HG02840 (cell line): ENCODE results near the gene BTRC.

Experiments used
- ATAC-seq: cut with Tn5 transposase; IDR thresholded peaks from one replicate; pipeline ENCODE4 v1.9.1; 2021; ENCODE audit warnings: mild to moderate bottlenecking, moderate library complexity, moderate number of reproducible peaks; ENCODE audit not compliant: unreplicated experiment, low FRiP score

The BTRC gene

DNA sequence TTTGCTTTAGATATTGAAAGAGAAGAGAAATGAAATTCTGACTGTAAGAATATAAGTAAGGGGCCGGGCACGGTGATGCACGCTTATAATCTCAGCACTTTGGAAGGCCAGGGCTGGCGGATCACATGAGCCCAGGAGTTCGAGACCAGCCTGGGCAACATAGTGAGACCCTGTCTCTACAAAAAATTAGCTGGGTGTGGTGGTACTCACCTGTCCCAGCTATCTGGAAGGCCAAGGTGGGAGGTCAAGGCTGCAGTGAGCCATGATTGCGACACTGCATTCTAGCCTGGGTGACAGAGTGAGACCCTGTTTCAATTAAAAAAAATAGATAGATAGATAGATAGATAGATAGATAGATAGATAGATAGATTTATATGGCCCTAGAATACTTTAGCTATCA lies 82.3 kb downstream of the BTRC start:
- ATAC-seq, result no peak

DNA sequence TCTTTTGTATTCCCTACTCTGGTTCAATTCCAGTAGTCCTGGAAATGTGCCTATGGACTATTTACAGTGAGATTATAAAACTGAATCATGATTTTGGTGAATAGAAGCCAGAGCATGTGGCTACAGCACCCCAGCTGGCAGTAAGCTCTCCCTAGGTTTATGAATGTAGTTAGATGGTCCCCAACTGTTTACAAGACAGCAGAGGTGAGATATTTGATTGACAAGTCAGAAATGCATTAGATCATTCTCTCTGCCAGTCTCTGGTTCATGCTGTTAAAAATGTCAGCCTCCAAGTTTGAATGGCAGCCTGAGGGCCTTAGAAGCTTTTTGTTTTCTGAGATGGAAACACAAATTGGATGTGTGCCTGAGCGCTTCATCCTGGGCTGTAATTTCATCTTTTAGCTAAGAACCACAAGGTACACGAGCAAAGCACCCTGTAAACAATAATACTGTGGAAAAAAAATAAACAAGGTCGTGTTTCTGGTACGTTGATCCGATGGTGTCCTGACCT lies 85.0 kb downstream of the BTRC start:
- ATAC-seq, result no peak

DNA sequence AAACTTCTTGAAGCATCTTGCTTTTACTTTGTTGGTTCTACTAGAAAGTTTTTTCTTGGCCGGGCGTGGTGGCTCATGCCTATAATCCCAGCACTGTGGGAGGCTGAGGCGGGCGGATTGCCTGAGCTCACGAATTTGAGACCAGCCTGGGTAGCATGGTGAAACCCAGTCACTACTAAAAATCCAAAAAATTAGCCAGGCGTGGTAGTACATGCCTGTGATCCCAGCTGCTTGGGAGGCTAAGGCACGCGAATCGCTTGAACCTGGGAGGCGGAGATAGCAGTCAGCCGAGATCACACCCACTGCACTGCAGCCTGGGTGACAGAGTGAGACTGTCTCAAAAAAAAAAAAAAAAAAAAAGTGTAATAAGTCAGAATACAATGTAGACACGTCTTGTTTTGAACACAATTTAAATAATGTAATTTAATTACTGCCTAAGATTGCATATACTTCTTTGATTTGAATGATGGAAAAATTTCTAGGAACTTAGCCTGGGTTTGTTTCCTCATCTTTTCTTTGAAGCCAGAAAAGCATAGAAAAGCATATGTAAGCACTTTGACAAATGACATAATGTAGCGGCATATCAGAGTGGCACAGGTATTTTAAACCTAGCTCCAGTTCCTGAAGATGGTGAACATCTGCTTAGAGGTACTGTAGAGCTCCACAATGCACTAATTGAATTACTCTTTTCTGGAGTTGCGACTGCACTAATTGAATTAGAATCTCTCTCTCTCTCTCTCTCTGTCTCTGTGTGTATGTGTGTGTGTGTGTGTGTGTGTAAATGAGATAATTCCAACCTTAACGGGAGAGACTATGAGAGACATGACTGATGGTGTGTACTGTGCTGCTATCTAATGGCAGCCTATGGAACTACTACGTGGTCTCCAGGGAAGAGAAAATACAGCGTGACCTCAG lies 87.8 kb downstream of the BTRC start:
- ATAC-seq, result no peak

DNA sequence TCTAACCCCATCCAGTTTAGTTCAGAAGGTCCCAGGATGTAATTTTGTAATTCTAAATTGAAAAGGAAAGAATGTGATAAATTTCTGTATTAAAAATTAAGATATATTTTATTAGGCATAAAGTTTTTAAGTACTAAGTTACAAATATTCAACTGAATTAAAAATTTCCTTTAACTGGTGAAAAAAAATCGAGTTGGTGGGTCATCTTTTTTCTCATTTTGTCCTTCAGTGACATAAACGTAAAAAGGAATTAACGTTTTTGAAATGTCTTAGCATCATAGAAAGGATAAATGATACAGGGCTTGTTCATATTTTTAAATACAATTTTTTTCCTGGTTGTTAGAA lies 88.5 kb downstream of the BTRC start:
- ATAC-seq, result no peak

DNA sequence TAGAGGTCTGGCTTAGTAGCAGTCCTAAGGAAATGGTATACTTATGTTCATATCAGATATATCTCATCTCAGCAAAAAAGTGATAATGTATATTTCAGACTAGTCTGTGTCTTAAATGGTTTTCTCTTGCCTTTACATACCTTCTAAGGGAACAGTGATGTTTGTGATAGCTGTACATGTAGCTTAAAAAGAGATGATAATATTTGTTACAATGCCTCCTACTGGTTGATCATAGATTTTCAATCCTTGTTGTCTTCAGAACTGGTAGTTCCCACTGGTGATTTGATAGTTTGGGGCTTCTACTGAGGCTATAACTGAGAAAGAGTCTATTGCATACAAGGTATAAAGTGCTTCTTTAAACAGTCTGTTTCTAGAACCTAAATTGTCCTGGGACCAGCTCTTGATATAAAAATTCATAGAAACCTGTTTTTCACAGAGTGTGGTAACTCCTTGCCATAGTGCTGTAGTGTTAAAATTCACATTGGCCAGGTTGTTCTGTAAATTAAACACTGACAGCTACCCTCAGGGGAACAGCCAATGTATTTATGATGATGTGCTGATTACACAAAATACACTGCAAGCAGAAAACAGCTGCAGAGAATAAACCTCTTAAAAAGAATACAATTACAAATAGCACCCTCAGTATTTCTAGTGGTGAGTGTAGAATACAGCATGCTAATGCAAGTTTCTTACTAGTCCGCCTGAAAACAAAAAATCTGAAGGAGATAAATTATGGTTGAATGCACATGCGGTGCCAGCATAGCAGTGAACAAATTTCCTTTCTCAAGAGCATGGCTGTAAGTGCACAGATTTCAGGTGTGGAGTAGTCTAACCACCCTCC lies 90.3 kb downstream of the BTRC start:
- no peak for ATAC-seq

DNA sequence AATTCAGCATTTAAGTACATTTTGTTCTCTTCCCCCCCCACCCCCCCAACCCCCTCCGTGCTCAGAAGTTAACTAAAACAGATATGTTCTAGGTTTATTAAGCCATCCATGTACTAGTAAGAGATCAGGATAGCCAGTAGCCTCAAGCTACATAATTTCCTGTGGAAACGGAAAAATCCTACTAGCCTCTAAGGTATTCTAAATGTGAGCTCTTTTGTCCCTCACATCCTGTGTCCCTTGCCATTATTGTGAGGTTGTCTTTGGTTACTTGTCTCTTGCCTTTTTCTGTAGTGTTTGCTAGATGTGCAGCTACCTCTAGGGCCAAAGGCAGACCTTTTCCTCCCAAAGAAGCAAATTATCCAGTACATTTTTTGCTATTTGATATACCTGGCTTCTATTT lies 92.1 kb downstream of the BTRC start:
- no peak for ATAC-seq

DNA sequence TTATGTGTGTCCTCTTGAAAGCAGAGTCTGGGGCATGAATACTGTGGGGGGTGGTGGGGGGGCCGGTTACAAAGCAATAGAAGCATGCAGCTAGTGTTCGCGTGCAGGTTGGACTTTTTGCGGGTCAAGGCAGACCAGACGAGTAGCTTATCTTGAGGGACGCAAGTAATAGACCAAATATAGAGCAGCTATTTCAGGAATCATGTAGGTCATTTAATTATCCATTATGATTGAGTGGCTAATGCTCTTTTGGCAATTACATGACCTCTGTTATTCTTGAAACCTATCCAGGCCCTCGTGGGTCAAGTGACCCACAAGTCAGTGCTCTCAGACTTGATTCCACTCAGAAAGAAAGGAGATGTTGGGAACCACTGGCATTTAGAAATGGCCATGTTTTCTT lies 93.0 kb downstream of the BTRC start:
- ATAC-seq, result no peak

DNA sequence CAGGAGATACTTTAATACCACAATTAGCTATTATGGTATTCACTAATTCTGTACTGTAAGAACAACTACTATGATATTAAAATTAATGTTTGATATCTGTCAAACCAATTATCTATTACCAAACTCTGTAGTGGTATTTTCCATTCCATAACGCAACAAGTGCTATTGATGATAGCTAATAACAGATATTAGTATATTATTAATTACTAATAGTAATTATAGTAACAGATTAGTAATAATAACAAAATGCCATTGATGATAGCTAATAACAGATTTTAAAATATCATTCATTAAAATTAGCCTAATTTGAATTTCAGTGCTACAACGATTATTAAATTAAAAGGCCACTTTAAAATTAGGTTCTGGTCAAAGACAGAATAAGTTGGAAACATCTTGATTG lies 93.5 kb downstream of the BTRC start:
- ATAC-seq, result no peak

DNA sequence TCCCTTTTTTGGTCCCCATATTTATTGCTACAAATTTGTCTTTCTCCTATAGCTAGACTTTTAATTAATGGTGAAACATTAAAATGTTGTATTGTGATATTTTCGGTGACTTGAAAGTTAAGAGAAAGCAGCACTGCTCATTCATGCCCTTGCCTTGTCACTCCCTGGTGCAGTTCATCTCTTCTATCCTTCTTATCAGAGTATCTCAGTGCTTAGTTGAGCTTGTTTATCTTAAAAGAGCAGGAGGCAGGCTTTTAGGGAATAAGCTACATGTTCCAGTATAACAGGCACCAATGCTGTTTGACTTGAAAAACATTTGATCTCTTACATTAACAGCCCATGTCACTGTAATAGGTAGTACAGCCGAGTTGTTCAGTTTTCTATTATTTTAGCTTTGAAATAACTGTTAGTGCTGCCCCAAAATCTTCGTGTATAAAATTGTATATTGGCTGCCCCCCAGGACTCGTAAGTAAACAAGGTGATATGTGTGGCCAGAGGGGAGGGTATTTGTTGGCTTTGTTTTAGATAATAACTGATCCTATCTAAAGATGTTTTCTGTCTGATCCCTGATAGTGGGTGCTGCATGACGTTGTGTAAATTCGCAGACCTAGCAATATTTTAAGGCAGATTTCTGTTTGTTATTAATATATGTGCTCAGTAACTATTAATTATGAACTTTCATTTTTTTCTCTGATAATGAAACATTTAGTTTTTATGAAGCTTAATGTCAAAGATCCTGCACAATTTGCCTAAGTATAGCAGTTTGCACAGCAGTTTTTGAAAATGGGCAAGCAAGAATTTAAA lies 96.5 kb downstream of the BTRC start:
- ATAC-seq, result no peak

DNA sequence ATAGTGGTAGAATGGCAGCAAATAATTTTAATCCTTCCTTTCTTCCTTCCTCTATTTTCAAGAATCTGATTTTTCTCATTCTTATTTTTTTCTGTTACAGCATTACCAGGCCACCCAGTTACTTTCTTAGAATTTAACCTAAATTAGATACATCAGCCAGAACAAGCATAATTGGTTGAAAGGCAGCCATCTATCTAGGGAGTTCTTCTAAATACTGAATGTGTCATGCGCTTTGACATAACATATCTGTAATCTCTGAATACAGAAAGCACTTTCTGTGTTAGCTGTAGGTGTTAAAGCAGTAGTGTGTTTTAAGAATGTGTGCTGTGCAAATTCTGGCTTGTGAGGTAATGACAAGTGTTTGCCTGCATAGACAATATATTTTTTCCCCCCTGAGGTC lies 97.3 kb downstream of the BTRC start:
- ATAC-seq, result no peak

DNA sequence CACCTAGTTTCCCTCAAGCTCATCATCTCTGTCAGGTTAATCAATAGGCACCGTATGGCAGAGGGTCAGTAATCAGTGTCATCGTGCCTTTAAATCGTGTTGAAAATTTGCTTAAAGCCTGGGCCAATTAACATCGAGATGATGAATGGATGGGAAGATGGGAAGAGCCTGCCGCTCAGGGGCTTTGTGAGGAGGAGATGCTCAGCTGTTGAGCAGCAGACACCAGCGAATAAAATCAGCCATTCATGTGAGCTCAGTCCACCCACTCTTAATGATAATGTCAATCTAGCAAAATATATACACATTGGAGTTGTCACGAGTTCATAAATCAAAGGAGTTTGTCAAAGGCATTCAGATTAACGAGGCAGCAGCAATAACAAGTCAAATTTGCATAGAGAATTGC lies 97.7 kb downstream of the BTRC start:
- ATAC-seq, result no peak

DNA sequence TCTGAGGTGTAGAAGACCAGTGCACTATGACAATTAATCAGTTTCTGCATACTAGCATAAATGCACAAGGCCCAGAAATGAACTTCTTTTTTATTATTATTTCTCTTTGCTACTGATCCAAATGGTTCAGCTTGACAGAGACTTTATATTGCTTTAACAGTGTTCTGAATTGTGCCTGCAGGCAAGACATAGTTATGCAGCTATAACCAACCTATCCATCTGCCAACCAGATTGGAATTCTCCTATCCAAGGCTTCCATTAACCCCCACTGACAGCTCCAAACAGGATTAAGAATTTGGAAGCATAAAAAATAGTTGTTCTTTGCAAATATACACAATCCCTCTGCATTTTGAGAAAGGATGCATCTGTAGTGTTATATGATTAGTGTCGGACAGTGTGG lies 98.2 kb downstream of the BTRC start:
- ATAC-seq, result no peak

DNA sequence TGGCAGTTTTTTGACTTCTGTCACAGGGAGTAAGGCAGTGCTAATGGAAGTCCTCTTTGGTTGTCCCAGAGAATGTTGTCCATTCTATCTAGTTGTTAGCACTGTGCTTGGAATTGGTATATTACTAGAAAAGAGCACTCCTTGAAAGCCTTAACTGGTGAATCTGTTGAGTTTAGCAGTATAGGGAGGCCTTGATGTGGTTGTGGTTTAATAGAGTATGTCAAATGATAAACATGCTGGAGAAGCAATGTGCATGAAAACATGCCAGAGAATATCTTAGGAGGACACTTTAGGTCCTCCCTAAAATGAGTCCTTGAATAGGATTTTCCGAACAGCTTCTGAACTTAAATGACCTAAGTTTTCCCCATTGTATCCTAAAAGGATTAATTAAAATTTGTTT lies 98.6 kb downstream of the BTRC start:
- ATAC-seq, result no peak

DNA sequence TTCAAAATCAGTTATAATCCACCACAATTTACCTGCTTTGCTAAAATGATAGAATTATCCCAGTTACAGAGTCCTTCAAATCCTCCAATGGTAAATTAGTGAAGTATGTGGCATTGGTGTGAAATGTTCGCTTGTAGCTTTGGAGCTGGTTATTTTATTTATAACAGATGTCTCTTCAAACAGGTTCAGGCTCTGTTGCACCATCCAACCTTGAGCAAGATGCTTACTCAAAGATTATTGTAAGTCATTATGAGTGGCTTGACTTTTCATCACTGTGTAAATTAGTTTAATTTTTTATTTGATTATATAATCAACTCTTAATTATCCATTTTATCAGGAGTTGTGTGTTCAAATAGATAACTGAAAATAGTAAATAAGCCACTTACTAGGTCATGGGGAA lies 99.4 kb downstream of the BTRC start:
- ATAC-seq, result no peak

DNA sequence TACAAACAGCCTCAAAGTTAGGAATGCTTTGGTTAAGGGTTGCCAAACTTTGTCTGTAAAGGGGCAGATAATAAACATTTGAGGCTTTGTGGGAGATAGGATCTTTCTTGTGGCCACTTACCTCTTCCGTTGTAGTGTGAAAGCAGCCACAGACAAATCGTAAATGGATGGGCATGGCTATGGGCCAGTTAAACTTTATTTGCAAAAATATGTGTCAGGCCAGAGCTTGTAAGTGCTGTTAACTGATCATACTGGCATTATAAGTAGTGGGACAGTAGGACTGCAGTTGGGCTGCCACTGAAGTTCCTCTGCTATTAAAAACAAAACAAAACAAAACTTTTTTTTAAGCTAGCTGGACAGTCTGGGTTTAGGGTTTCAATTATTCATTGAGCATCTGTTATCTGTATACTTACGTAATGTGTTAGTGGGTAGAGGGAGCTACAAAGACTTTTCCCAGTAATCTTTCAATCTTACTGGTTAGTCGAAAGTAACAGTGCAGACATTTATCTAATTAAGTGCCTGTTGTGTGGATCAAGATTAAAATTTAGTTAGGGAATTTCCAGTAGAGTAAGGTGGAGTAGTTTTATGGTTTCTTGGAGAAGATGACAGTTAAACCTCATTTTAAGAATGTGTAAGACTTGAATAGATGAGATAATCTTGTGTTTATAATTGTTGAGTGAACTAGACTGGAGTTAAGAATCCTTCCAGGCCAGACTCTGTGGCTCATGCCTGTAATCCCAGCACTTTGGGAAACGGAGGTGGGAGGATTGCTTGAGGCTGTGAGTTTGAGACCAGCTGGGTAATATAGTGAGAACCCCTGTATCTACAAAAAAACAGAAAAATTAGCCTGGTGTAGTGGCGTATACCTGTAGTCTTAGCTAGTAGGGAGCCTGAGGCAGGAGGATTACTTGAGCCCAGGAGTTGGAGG lies 100.1 kb downstream of the BTRC start:
- no peak for ATAC-seq

DNA sequence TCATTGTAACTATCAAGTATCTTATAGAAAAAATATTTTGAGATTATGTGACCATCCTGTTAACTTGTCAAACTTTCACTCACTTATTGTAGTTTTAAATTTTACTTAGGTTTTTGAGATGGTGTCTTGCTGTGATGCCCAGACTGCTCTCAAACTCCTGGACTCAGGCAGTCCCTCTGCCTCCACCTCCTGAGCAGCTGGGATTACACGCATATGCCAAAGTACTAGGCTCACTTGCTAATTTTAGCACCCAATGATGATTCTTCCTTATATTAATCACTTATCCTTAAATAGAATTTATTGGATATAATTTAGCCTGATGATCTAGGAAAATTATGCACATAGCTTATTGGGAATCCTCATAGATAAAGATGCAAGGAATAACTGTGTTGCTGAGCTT lies 104.9 kb downstream of the BTRC start:
- ATAC-seq, result no peak

DNA sequence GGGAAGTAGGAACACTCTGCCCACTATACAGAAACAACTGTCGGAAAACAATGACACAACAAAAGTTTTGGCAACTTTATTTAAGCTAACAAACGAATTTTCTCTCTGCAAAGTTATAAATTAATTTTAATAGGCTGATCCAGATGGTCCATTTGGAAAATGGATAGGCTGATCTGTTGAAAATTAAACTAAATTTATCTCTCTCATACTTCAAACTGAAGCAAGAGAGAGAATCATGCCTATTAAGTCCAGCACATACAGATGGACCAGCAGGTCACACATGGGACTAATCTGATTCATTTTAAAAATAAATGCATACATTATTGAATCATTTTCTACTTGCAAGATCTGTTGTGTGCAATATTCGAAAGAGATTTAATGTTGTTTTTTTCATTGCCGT lies 110.1 kb downstream of the BTRC start:
- ATAC-seq, result no peak

DNA sequence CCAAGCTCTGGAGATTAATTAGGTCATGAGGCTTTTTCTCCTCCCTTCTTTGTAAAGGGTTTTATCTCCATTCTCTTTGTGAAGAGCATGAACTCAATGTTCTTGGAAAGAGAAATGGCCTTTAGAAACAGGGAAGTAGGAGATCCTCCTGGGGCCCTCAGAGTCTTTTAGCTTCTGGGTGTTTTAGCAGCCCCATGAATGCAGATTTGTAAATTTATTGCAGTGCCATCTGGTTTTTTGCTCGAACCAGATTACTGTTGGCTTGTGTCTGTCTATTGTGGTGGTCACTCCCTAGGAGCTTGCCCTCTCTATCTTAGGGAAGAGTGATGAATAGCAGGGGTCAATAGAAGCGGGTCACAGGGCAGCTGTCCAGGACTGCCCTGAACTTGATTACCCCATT lies 110.6 kb downstream of the BTRC start:
- ATAC-seq, result no peak

DNA sequence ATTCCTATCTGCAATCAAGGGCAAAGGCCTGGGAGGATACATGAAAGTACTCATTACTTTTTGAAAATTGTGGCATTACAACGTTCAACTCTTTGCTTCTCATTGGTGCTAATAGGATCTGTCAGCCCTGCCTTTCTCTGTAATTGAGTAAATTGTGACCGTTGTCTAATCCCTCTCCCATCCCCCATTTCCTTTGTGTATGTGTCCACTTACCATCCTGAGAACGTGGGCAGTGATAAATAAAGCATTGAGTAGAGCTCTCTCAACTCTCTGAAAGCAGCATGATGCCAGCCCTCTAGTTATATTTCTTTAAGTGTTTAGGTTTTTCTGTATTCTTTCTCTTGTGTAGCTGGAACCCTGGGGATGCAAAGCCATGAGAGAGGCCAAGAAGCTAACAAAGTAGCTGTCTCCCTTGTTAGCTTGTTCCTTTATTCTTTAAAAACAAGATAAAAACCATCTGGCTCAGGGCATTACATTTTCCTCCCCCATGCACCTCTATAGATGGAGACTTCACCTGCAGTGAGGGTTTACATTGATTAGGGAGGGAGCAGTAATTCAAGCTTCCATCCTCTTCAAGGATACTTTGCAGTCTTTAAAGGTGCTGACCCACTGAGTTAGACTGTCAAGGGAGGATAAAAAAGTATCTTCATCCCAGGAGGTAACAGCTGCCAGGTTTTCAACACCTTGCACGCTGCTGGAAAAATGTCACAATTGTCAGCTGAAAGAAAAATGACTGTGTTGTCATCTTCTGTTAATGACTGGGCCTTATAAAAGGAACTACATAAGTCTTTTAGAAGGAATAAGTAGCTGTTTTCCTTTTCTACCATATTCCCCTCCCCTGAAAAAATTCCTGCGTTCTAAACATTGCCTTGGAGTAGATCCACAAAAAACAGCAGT lies 112.3 kb downstream of the BTRC start:
- no peak for ATAC-seq
